ENCODE measurements around the gene ZNF691. TPM values are rescaled to one million over a fixed set of nuclear protein-coding genes. Genes with fewer than 3 reads are reported as not detected.

ZNF691 gene
- total RNA-seq, 1 donor from 2014 or later: 14.5 TPM

Other genes with a start within 250 kb of the ZNF691 start
- 18.9 and 32.0 TPM in 2 replicates for gene PPIH, start 188.2 kb upstream of the ZNF691 start, total RNA-seq
- 792 and 815 TPM in 2 replicates for gene YBX1, start 164.2 kb upstream of the ZNF691 start, total RNA-seq
- gene CLDN19, start 106.4 kb upstream of the ZNF691 start, total RNA-seq: 5.7 TPM in 1 of 2 replicates, not detected in the other
- gene P3H1, start 79.6 kb upstream of the ZNF691 start, total RNA-seq: 38.9 and 69.6 TPM in 2 replicates
- 6.6 and 8.2 TPM in 2 replicates for gene C1orf50, start 79.4 kb upstream of the ZNF691 start, total RNA-seq
- gene TMEM269, start 61.6 kb upstream of the ZNF691 start, total RNA-seq: not detected in 2 replicates
- 8.2 and 17.9 TPM in 2 replicates for gene ERMAP, start 29.5 kb upstream of the ZNF691 start, total RNA-seq
- gene SVBP, start 29.2 kb upstream of the ZNF691 start, total RNA-seq: 16.0 and 20.8 TPM in 2 replicates
- 413 and 578 TPM in 2 replicates for gene SLC2A1, start 112.3 kb downstream of the ZNF691 start, total RNA-seq

Measured in renal cortical epithelial cell (primary cell).